Lower lobe of right lung (tissue), 2 donors: ENCODE results near the gene SLMAP. TPM values are rescaled to one million over a fixed set of nuclear protein-coding genes. Genes with fewer than 3 reads are reported as not detected.

Source experiments
- ATAC-seq, 2 donors: fragments of 200-7000 bp; cut with Tn5 transposase; one replicate each; pipeline ENCODE4 v1.9.1; 2020 to 2022; ENCODE audit warnings: mild to moderate bottlenecking in 2 of 2, moderate library complexity in 2 of 2
- DNase-seq: peaks from one replicate; pipeline ENCODE4 v3.0.0-alpha.2; 2020
- H3K27ac ChIP-seq: fragments of 200-600 bp; one replicate; pipeline ENCODE4 v1.8.0; 2022
- H3K27me3 ChIP-seq: fragments of 200-600 bp; one replicate; pipeline ENCODE4 v1.8.0; 2022; ENCODE audit warnings: low read depth
- H3K36me3 ChIP-seq: fragments of 200-600 bp; one replicate; pipeline ENCODE4 v1.8.0; 2022; ENCODE audit warnings: mild to moderate bottlenecking
- H3K4me1 ChIP-seq: fragments of 200-600 bp; one replicate; pipeline ENCODE4 v1.8.0; 2022
- H3K4me3 ChIP-seq: fragments of 200-600 bp; one replicate; pipeline ENCODE4 v1.8.0; 2022; ENCODE audit warnings: mild to moderate bottlenecking
- H3K9me3 ChIP-seq: fragments of 200-600 bp; one replicate; pipeline ENCODE4 v1.8.0; 2022
- CTCF ChIP-seq: fragments of 200-600 bp; IDR thresholded peaks from one replicate; pipeline ENCODE4 v1.8.0; 2022; ENCODE audit warnings: antibody characterized with exemption, mild to moderate bottlenecking
- intact Hi-C: fragments of 100-400 bp; cut with DNase I; formaldehyde crosslinking; loops from one replicate; pipeline ENCODE4 v1.11.0; 2022
- total RNA-seq: library from RNA; stranded (reverse); fragmentation: NEBNext Ultra II Directional; extraction: Animal tissue kit (Norgen Biotek cat#: 25700); gene quantifications from one replicate; pipeline ENCODE4 v1.2.1, GENCODE V29; 2021
- donor health status: DM: no; HTN: yes; CAD: no; lungs with severe emphysema.

SLMAP gene
- total RNA-seq, 1 donor from 2014 or later: 66.3 TPM

GRCh38 chr3:57818772-57819171, 62.7 kb downstream of the SLMAP start:
- Histone ChIP-seq H3K4me3 (no peak overlapping the region), H3K9me3 (no peaks in the 10 kb centered on the region), H3K27ac (no peak overlapping the region), H3K4me1 (peaks cover 35% of the 10 kb centered on the region), H3K27me3 (no peaks in the 10 kb centered on the region), H3K36me3 (no peaks in the 10 kb centered on the region)
- TF ChIP-seq CTCF: no peak
- intact Hi-C loops: no loop called here
- ATAC-seq (no peak), DNase-seq (no peak)

- Histone ChIP-seq H3K4me1 (peaks cover 35% of the 10 kb centered on the region), H3K4me3 (no peak overlapping the region), H3K27me3 (no peaks in the 10 kb centered on the region), H3K9me3 (no peaks in the 10 kb centered on the region), H3K36me3 (no peaks in the 10 kb centered on the region), H3K27ac (no peak overlapping the region)
- TF ChIP-seq CTCF: no peak
- intact Hi-C loops: no loop called here
- ATAC-seq (no peak), DNase-seq (no peak)
Observed at GRCh38 chr3:57820479-57820878, 64.4 kb downstream of the SLMAP start.

GRCh38 chr3:57821765-57822164, 65.7 kb downstream of the SLMAP start:
- no peak for TF ChIP-seq CTCF
- Histone ChIP-seq H3K4me1 (peaks cover 22% of the 10 kb centered on the region), H3K9me3 (no peaks in the 10 kb centered on the region), H3K27ac (no peak overlapping the region), H3K27me3 (no peaks in the 10 kb centered on the region), H3K36me3 (no peaks in the 10 kb centered on the region), H3K4me3 (no peak overlapping the region)
- intact Hi-C loops: no loop called here
- ATAC-seq (no peak), DNase-seq (no peak)

- Histone ChIP-seq H3K4me3 (no peak overlapping the region), H3K27me3 (no peaks in the 10 kb centered on the region), H3K27ac (no peak overlapping the region), H3K9me3 (no peaks in the 10 kb centered on the region), H3K36me3 (no peaks in the 10 kb centered on the region), H3K4me1 (peaks cover 26% of the 10 kb centered on the region)
- ATAC-seq: no peak
- no peak for DNase-seq
- no peak for TF ChIP-seq CTCF
- intact Hi-C loops: no loop called here
Observed at GRCh38 chr3:57822686-57823085, 66.6 kb downstream of the SLMAP start.

GRCh38 chr3:57825116-57825515, 69.0 kb downstream of the SLMAP start:
- ATAC-seq (no peak), DNase-seq (no peak)
- TF ChIP-seq CTCF: no peak
- Histone ChIP-seq H3K27ac (no peak overlapping the region), H3K4me1 (peaks cover 18% of the 10 kb centered on the region), H3K4me3 (no peak overlapping the region), H3K36me3 (no peaks in the 10 kb centered on the region), H3K27me3 (no peaks in the 10 kb centered on the region), H3K9me3 (no peaks in the 10 kb centered on the region)
- intact Hi-C loops: no loop called here
